K562 (cell line): ENCODE data around the gene NDUFAF3. TPM values are rescaled to one million over a fixed set of nuclear protein-coding genes. Genes with fewer than 3 reads are reported as not detected.

Experiments used
- ESRRB ChIP-seq: fragments of 250-450 bp; sonication (Bioruptor Pico); IDR thresholded peaks from 2 replicates; pipeline ENCODE4 v1.5.0; 2020; ENCODE audit warnings: mild to moderate bottlenecking, moderate library complexity, borderline replicate concordance
- HMGN3 ChIP-seq: IDR thresholded peaks from 2 replicates; pipeline ENCODE4 v1.6.1; 2011; ENCODE audit warnings: borderline replicate concordance, low read depth, mild to moderate bottlenecking, mixed read lengths, low read length; ENCODE audit not compliant: insufficient read length; ENCODE audit errors: extremely low read depth
- IRF1 ChIP-seq: sonication (generic); formaldehyde crosslinking; IDR thresholded peaks from 2 replicates; pipeline ENCODE4 v1.8.0; 2022; ENCODE audit warnings: missing genetic modification reagents, mild to moderate bottlenecking, borderline replicate concordance
- POLR3A ChIP-seq: IDR thresholded peaks from 2 replicates; pipeline ENCODE4 v1.6.1; 2011; ENCODE audit warnings: borderline replicate concordance, mild to moderate bottlenecking, moderate library complexity; ENCODE audit not compliant: insufficient read length, insufficient read depth; ENCODE audit errors: extremely low read depth
- PRPF4 ChIP-seq: fragments of 200-400 bp; formaldehyde crosslinking; IDR thresholded peaks from one replicate; pipeline ENCODE4 v1.6.1; 2017; ENCODE audit warnings: low read length, low read depth, mild to moderate bottlenecking; ENCODE audit not compliant: insufficient read depth, poor library complexity, severe bottlenecking
- WHSC1 ChIP-seq: IDR thresholded peaks from one replicate; pipeline ENCODE4 v1.6.1; 2012; ENCODE audit warnings: low read length, control low read depth, inconsistent platforms
- YBX1 ChIP-seq: fragments of 450-650 bp; IDR thresholded peaks from 2 replicates; pipeline ENCODE4 v1.7.1; 2016; ENCODE audit warnings: mild to moderate bottlenecking
- ZNF280A ChIP-seq: fragments of 450-650 bp; IDR thresholded peaks from 2 replicates; pipeline ENCODE4 v1.6.1; 2018; ENCODE audit warnings: mild to moderate bottlenecking, low read depth; ENCODE audit not compliant: partially characterized antibody
- ZNF311 ChIP-seq: fragments of 250-450 bp; sonication (Bioruptor Pico); IDR thresholded peaks from 2 replicates; pipeline ENCODE4 v1.4.0; 2020; ENCODE audit warnings: mild to moderate bottlenecking, moderate library complexity
- ZNF431 ChIP-seq: sonication (generic); formaldehyde crosslinking; IDR thresholded peaks from 2 replicates; pipeline ENCODE4 v1.8.0; 2022; ENCODE audit warnings: mild to moderate bottlenecking, missing genetic modification reagents
- ZNF584 ChIP-seq: fragments of 200-800 bp; sonication (Bioruptor generic); IDR thresholded peaks from 2 replicates; pipeline ENCODE4 v1.6.1; 2016; ENCODE audit warnings: low read depth, mild to moderate bottlenecking, missing genetic modification characterization, missing compliant biosample characterization
- polyA plus RNA-seq, 8 experiments: library from polyadenylated mRNA; depleted of rRNA in 4 of 8; stranded (reverse) in 5 of 8; unstranded in 3 of 8; fragments of >200 nt; fragmentation: Nextera tagmentation in 2 of 8; fragmentation: Illumina TruSeq in 1 of 8; extraction: Ambion mirVana in 2 of 8; extraction: Trizol in 1 of 8; gene quantifications; 2 replicates each; pipeline versions ENCODE4 v1.2.1 to v1.2.3, GENCODE V29; 2011 to 2014; ENCODE audit warnings: inconsistent platforms in 1 of 8, missing spikeins in 1 of 8
- total RNA-seq, 7 experiments: library from RNA; depleted of rRNA in 6 of 7; stranded (reverse); fragments of >200 nt in 6 of 7; fragmentation: Illumina TruSeq in 2 of 7; extraction: Trizol in 2 of 7; gene quantifications; 2 replicates each; pipeline versions ENCODE4 v1.2.1 to v1.2.3, GENCODE V29; 2011 to 2021; ENCODE audit warnings: low replicate concordance in 1 of 7
- TF ChIP-seq, protein P1 (sequence below): sonication (generic); formaldehyde crosslinking; IDR thresholded peaks from 2 replicates; pipeline ENCODE4 v1.8.1; 2023; ENCODE audit warnings: mild to moderate bottlenecking, missing genetic modification reagents
- TF ChIP-seq, protein P2 (sequence below): fragments of 250-450 bp; sonication (Bioruptor Pico); IDR thresholded peaks from 2 replicates; pipeline ENCODE4 v1.5.0; 2022; ENCODE audit warnings: mild to moderate bottlenecking
- TF ChIP-seq, protein P3 (sequence below): fragments of 250-450 bp; sonication (Bioruptor Pico); IDR thresholded peaks from 2 replicates; pipeline ENCODE4 v1.8.0; 2021; ENCODE audit warnings: moderate library complexity, mild to moderate bottlenecking, inconsistent platforms
- TF ChIP-seq, protein P4 (sequence below): fragments of 200-400 bp; formaldehyde crosslinking; IDR thresholded peaks from 2 replicates; pipeline ENCODE4 v1.6.1; 2017; ENCODE audit warnings: mild to moderate bottlenecking, low read depth, low read length, moderate library complexity

The NDUFAF3 gene
- total and polyA plus RNA-seq, 9 of the 15 experiments (the other 6 are each of a cell fraction or from before 2014, with no cell fraction given): 17.0 to 127 (median 36.3) TPM

DNA sequence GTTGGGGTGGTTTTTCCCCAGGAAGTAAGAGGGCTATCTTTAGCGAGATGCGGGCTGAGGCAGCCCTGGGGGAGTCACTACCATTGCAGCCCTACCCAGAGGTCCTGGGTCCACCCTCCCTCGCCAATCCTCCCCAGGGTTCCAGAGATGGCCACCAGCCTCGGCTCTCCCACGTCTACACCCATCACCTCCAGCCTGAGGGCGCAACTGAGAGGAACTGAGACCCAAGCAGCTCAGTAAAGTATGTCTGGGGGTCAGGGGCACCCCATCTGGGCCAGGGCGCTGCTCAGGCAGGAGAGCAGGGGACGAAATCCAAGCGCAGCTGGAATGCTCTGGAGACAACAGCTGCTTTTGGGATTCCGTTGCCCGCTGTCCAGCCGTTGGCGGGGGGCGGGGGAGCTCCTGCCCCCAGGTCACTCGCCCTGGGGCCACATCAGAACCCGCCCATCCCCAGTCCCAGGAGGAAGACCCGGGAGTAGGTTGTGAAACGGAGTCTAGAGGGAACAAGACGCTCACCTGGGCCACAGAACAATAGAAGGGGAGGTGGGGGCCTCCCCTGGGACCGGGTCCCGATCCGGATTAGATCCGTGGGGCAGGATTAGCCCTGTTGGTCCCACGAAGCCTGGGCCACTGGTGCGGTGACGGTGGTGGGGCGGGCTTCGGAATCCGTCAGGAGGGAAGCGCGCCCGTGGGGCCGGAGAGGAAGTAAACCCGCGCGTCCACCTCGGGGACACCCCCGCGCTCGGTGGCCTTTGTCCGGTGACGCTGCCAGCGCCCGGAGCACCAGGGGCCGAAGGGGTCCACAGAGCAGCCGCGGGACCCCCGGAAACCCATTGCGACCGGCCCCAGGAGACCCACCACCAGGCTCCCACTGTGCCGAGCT lies 1.4 kb upstream of the NDUFAF3 start (continued):
- TF ChIP-seq ZNF280A: no peak
- TF ChIP-seq YBX1: no peak
- peak; percentile 57 for TF ChIP-seq PRPF4
- TF ChIP-seq, protein P1, sequence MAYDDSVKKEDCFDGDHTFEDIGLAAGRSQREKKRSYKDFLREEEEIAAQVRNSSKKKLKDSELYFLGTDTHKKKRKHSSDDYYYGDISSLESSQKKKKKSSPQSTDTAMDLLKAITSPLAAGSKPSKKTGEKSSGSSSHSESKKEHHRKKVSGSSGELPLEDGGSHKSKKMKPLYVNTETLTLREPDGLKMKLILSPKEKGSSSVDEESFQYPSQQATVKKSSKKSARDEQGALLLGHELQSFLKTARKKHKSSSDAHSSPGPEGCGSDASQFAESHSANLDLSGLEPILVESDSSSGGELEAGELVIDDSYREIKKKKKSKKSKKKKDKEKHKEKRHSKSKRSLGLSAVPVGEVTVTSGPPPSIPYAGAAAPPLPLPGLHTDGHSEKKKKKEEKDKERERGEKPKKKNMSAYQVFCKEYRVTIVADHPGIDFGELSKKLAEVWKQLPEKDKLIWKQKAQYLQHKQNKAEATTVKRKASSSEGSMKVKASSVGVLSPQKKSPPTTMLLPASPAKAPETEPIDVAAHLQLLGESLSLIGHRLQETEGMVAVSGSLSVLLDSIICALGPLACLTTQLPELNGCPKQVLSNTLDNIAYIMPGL (CRISPR knock-in tag): no peak; the same call in 1 of the 2 replicates
- TF ChIP-seq POLR3A: no peak
- no peak for TF ChIP-seq ZNF311 (CRISPR knock-in tag)
- TF ChIP-seq HMGN3: peak; percentile 20
- TF ChIP-seq, protein P2, sequence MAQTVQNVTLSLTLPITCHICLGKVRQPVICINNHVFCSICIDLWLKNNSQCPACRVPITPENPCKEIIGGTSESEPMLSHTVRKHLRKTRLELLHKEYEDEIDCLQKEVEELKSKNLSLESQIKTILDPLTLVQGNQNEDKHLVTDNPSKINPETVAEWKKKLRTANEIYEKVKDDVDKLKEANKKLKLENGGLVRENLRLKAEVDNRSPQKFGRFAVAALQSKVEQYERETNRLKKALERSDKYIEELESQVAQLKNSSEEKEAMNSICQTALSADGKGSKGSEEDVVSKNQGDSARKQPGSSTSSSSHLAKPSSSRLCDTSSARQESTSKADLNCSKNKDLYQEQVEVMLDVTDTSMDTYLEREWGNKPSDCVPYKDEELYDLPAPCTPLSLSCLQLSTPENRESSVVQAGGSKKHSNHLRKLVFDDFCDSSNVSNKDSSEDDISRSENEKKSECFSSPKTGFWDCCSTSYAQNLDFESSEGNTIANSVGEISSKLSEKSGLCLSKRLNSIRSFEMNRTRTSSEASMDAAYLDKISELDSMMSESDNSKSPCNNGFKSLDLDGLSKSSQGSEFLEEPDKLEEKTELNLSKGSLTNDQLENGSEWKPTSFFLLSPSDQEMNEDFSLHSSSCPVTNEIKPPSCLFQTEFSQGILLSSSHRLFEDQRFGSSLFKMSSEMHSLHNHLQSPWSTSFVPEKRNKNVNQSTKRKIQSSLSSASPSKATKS: no peak
- TF ChIP-seq, protein P3, sequence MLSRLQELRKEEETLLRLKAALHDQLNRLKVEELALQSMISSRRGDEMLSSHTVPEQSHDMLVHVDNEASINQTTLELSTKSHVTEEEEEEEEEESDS (CRISPR knock-in tag): no peak
- TF ChIP-seq ZNF431: 0 out of 2 replicates have a peak, but pooled peaks have one; percentile 22
- TF ChIP-seq WHSC1: no peak
- TF ChIP-seq, protein P4, sequence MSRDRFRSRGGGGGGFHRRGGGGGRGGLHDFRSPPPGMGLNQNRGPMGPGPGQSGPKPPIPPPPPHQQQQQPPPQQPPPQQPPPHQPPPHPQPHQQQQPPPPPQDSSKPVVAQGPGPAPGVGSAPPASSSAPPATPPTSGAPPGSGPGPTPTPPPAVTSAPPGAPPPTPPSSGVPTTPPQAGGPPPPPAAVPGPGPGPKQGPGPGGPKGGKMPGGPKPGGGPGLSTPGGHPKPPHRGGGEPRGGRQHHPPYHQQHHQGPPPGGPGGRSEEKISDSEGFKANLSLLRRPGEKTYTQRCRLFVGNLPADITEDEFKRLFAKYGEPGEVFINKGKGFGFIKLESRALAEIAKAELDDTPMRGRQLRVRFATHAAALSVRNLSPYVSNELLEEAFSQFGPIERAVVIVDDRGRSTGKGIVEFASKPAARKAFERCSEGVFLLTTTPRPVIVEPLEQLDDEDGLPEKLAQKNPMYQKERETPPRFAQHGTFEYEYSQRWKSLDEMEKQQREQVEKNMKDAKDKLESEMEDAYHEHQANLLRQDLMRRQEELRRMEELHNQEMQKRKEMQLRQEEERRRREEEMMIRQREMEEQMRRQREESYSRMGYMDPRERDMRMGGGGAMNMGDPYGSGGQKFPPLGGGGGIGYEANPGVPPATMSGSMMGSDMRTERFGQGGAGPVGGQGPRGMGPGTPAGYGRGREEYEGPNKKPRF: no peak
- TF ChIP-seq ZNF584 (CRISPR knock-in tag): no peak
- TF ChIP-seq IRF1 (CRISPR knock-in tag): 0 out of 2 replicates have a peak, but pooled peaks have one; percentile 39
- TF ChIP-seq ESRRB: no peak
